HG02884 (cell line): Measurements from ENCODE around the gene MCUB.
"Not testable (repeated sequence)": the region's sequence is repeated elsewhere in the genome, so short reads cannot be mapped to it uniquely, and the experiment has no call there.

Experiments used
- ATAC-seq: cut with Tn5 transposase; IDR thresholded peaks from one replicate; pipeline ENCODE4 v1.9.1; 2021; ENCODE audit warnings: mild to moderate bottlenecking, moderate library complexity; ENCODE audit not compliant: unreplicated experiment

Gene MCUB, protein sequence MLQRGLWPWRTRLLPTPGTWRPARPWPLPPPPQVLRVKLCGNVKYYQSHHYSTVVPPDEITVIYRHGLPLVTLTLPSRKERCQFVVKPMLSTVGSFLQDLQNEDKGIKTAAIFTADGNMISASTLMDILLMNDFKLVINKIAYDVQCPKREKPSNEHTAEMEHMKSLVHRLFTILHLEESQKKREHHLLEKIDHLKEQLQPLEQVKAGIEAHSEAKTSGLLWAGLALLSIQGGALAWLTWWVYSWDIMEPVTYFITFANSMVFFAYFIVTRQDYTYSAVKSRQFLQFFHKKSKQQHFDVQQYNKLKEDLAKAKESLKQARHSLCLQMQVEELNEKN

DNA sequence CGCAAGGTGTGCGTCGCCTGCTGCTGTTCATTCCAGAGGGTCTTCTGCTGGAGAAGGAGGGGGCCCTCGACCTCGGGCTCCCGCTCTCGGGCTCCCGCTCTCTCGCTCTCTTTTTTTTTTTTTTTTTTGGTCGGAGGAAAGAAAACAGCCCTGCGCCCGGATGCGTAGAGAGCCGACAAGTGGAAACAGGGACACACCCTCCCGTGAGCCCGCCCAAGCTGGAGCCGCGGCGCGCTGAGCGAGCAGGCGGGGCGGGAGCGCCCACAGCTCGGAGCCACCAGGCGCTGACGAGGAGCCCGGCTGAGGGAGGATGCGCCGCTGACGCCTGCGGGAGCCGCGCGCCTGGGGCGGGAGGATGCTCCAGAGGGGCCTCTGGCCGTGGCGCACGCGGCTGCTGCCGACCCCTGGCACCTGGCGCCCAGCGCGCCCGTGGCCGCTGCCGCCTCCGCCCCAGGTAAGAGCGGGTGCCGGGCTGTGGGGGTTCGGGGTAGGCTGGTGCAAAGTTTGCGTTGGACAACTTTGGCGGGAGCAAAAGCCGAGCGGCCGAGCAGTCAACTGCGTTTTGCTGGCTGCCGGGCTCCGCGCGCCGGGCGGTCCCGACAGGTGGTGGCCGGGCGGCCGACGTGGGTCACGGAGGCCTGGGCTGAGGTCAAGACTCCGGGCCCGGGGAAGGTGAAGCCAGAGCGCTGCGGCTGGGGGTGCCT lies at the start of gene MCUB:
Gene MCUB (plus strand): TSS at position 264 of the 704 bp plus-strand sequence. CDS start 92 bp downstream, at position 356.
- peak; percentile 86 for ATAC-seq

- no peak for ATAC-seq
These were observed 49.4 kb upstream of the MCUB start for GRCh38 chr4:109510687-109511086.

GRCh38 chr4:109511414-109511813 lies 48.6 kb upstream of the MCUB start:
- ATAC-seq, result no peak

DNA sequence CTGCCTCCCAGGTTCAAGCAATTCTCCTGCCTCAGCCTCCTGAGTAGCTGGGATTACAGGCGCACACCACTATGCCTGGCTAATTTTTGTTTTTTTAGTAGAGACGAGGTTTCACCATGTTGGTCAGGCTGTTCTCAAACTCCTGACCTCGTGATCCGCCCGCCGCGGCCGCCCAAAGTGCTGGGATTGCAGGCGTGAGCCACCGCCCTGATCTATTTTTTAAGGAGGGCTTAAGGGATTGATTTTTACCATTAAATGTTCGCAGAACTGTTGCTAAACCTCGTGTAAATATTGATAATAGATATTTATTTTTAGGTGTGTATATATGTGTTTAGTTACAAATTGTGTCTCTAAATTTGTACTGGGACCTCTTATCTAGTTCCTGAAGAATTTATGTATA lies 46.7 kb upstream of the MCUB start:
- not testable (repeated sequence) for ATAC-seq

DNA sequence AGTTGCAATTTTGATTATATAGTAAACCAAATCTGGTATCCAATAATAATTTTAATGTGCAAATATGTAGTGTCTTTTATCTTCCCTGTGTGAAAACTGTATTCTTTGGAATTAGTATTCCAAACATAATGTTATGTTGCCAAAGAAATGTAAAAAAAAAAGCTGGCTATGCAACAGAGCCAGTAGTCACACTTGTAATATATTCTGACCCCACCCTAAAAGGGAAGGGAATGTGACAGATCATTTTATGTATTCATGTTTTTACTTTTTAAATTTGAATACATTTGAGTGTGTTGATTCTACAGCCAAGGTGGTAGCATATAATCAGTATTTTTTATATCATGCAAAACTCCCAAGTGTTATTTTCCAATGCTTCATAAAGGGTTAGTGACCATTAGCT lies 27.9 kb upstream of the MCUB start:
- ATAC-seq, result no peak

DNA sequence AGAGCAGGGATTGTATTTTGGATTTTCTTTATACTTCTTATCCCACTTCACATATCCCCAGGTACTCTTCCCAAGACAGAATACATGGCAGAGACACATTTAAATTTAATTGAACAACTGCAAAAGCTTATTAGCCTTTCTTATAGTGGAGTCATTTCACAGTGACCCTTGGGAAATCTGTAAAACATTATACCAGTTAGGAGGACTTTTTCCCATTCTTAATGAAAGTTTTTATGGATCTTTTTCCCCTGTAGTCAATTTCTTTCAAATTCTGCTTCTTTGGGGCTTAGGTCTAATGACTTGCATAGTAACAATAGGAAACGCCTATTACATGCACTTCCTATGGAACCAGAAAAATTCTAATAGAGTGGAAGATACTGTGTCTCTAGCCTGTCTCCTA lies 14.6 kb upstream of the MCUB start:
- ATAC-seq, result no peak

GRCh38 chr4:109547394-109547793 lies 12.7 kb upstream of the MCUB start:
- ATAC-seq, result no peak

DNA sequence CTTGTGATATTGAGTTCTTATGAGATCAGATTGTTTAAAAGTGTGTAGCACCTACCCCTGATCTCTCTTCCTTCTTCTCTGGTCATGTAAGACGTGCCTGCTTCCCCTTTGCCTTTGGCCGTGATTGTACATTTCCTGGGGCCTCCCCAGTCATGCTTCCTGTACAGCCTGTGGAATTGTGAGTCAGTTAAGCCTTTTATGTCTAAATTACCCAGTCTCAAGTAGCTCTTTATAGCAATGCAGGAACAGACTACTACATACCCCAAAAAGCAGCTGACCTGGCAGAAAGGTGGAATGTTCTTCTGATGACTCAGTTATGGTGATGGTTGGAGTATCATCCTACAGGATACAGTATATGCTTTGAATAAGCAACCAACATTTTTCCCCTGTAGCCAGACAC lies 11.4 kb upstream of the MCUB start:
- ATAC-seq, result no peak

DNA sequence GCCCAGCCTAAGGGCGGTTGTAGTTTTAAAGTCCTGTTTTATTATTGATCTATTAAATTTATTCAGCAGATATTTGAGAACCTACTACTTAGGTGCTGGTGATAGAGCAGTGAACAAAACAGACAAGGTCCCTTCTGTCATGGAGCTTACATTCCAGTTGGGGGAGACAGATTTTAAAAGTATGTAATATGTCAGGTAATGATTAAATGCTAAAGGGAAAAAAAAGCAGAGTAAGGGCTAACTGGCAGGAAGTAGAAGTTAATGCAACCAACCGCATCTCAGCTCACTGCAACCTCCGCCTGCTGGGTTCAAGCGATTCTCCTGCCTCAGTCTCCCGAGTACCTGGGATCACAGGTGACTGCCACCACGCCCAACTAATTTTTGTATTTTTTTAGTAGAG lies 7.8 kb upstream of the MCUB start:
- ATAC-seq, result no peak

DNA sequence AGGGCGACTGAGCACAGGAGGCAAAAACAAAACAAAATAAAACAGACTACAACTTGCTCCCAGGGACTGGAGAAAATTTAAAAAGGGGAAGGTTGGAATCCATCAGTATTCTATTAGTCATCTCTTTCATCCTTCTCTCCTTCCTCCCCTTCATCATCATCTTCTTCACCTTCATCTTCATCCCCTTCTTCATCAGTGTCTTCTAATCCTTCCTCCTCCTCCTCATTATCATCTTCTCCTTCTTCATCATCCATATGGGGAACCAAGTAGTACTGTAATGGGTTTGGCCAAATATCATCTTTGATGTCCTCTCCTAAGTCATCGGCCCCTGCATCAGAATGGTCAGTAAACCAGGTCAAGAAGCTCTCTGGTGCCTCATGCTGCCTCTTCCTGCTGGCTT lies 6.9 kb upstream of the MCUB start:
- ATAC-seq, result no peak

DNA sequence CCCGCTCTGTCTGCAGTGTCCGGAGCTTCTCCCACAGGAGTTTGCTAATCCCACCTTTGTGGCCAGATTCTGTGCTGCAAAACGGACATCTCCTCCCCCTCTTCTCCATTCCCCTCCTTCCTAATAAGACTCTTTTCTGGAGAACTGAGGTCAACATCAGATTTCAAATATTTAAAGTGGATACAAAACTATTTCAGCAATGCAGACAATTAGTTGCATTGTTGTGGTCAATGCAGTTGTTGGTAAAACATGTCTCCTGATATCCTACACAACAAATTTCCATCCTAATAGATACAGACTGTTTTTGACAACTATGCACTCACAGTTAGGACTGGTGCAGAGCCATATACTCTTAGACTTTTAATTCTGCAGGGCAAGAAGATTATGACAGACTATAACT lies 5.1 kb upstream of the MCUB start:
- no peak for ATAC-seq

DNA sequence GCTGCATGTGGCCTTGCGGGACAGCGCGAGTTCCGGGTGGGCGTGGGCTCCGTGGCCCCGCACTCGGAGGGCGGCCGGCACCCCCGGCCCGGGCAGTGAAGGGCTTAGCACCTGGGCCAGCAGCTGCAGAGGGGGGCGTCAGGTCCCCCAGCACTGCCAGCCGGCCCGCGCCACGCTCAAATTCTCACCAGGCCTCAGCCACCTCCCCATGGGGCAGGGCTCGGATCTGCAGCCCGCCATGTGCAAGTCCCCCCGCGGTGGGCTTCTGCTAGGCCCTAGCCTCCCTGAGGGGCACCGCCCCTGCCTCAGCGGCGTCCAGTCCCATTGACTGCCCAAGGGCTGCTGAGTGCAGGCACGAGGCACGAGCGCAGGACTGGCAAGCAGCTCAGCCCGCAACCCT lies 2.6 kb upstream of the MCUB start:
- no peak for ATAC-seq

DNA sequence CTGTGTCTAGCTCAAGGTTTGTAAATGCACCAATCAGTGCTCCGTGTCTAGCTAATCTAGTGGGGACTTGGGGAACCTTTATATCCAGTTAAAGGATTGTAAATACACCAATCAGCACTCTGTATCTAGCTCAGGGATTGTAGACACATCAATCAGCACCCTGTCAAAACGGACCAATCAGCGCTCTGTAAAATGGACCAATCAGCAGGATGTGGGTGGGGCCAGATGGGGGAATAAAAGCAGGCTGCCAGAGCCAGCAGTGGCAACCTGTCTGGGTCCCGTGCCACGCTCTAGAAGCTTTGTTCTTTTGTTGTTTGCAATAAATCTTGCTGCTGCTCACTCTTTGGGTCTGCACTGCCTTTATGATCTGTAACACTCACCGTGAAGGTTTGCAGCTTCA lies 2.0 kb upstream of the MCUB start:
- ATAC-seq, result not testable (repeated sequence)

- ATAC-seq, result peak; percentile 22
These were observed 442 bp upstream of the MCUB start for GRCh38 chr4:109559625-109559982.

- peak; percentile 67 for ATAC-seq
These were observed 828 bp downstream of the MCUB start for GRCh38 chr4:109560687-109561461.

- ATAC-seq, result no peak
These were observed 2.6 kb downstream of the MCUB start for GRCh38 chr4:109562457-109563239.

GRCh38 chr4:109571494-109571893 lies 11.4 kb downstream of the MCUB start:
- ATAC-seq, result no peak

- no peak for ATAC-seq
These were observed 12.1 kb downstream of the MCUB start for GRCh38 chr4:109572154-109572553.

- ATAC-seq, result no peak
These were observed 14.4 kb downstream of the MCUB start for GRCh38 chr4:109574443-109574850.

DNA sequence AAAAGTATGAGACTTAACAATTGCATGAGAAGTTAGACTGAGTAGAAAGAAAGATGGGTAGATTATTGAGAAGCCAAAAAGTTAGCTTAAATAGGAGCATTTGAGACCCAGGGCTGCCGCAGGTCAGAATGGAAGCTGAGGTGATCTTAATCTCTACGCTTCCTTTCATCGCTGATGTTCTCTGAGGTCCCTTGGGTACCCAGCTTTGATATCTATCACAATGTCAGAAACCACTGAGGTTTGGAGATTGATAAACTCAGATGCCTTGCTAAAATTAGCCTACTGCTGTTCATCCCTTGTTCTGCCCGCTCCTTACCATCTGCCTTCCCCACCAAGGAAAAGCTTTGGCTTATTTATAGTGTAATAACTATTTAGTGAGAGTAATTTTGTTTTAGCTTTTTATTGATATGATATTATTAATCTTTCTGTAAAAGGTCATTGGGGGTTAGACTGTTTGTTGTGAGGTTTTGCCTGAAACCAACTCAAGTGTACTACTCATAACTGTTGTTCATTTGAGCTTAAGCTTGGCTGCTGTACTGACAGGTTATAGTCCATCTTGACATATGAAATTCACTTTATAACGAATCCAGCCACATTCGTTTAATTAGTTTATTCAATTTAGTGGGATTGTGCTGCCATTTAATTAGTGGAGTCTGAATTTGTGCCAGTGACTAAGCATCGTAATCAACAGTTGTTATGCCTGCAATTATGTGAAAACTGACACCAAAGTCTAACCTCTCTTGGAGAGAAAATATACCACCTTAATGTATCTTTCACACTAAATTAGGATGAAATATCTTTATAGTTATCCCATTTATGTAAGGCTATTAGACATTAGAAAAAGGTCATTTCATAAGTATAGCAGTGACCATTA lies 15.1 kb downstream of the MCUB start:
- ATAC-seq, result no peak
